K562 (cell line): Measurements from ENCODE around the gene NAA10. TPM values are rescaled to one million over a fixed set of nuclear protein-coding genes. Genes with fewer than 3 reads are reported as not detected.

Source experiments
- polyA plus RNA-seq, 8 experiments: library from polyadenylated mRNA; depleted of rRNA in 4 of 8; stranded (reverse) in 5 of 8; unstranded in 3 of 8; fragments of >200 nt; fragmentation: Nextera tagmentation in 2 of 8; fragmentation: Illumina TruSeq in 1 of 8; extraction: Ambion mirVana in 2 of 8; extraction: Trizol in 1 of 8; gene quantifications; 2 replicates each; pipeline versions ENCODE4 v1.2.1 to v1.2.3, GENCODE V29; 2011 to 2014; ENCODE audit warnings: inconsistent platforms in 1 of 8, missing spikeins in 1 of 8
- total RNA-seq, 7 experiments: library from RNA; depleted of rRNA in 6 of 7; stranded (reverse); fragments of >200 nt in 6 of 7; fragmentation: Illumina TruSeq in 2 of 7; extraction: Trizol in 2 of 7; gene quantifications; 2 replicates each; pipeline versions ENCODE4 v1.2.1 to v1.2.3, GENCODE V29; 2011 to 2021; ENCODE audit warnings: low replicate concordance in 1 of 7
- TF ChIP-seq, protein P1 (sequence below), 2 experiments: fragments of 450-650 bp in 1 of 2; sonication (generic) in 1 of 2; formaldehyde crosslinking in 1 of 2; IDR thresholded peaks; 2 replicates each; pipeline versions ENCODE4 v1.7.1 to v1.9.0; 2016 to 2022; ENCODE audit warnings: inconsistent platforms in 1 of 2, mild to moderate bottlenecking in 1 of 2, missing genetic modification reagents in 1 of 2

Gene NAA10
- total and polyA plus RNA-seq, 9 of the 15 experiments (the other 6 are each of a cell fraction or from before 2014, with no cell fraction given): 11.1 to 250 (median 134) TPM

- TF ChIP-seq, protein P1, sequence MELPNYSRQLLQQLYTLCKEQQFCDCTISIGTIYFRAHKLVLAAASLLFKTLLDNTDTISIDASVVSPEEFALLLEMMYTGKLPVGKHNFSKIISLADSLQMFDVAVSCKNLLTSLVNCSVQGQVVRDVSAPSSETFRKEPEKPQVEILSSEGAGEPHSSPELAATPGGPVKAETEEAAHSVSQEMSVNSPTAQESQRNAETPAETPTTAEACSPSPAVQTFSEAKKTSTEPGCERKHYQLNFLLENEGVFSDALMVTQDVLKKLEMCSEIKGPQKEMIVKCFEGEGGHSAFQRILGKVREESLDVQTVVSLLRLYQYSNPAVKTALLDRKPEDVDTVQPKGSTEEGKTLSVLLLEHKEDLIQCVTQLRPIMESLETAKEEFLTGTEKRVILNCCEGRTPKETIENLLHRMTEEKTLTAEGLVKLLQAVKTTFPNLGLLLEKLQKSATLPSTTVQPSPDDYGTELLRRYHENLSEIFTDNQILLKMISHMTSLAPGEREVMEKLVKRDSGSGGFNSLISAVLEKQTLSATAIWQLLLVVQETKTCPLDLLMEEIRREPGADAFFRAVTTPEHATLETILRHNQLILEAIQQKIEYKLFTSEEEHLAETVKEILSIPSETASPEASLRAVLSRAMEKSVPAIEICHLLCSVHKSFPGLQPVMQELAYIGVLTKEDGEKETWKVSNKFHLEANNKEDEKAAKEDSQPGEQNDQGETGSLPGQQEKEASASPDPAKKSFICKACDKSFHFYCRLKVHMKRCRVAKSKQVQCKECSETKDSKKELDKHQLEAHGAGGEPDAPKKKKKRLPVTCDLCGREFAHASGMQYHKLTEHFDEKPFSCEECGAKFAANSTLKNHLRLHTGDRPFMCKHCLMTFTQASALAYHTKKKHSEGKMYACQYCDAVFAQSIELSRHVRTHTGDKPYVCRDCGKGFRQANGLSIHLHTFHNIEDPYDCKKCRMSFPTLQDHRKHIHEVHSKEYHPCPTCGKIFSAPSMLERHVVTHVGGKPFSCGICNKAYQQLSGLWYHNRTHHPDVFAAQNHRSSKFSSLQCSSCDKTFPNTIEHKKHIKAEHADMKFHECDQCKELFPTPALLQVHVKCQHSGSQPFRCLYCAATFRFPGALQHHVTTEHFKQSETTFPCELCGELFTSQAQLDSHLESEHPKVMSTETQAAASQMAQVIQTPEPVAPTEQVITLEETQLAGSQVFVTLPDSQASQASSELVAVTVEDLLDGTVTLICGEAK (IDR thresholded peaks at IDR 0.05): peak; percentile 95
- TF ChIP-seq, protein P1 (CRISPR knock-in tag; IDR thresholded peaks at IDR 0.05): no peak
Measured at GRCh38 chrX:153971124-153971449, 36.2 kb upstream of the NAA10 start (continued).
